HG02973 (cell line): ENCODE measurements around the gene HDAC10.

Experiments used
- ATAC-seq: cut with Tn5 transposase; IDR thresholded peaks from one replicate; pipeline ENCODE4 v1.9.1; 2021; ENCODE audit warnings: moderate library complexity; ENCODE audit not compliant: unreplicated experiment

HDAC10 gene

GRCh38 chr22:50270666-50271394, 19.8 kb upstream of the HDAC10 start:
- no peak for ATAC-seq

- ATAC-seq = no peak
These were observed 19.1 kb upstream of the HDAC10 start, which contains the start of gene MAPK11 for GRCh38 chr22:50269970-50270665. TSS of gene MAPK11 (minus strand) at chr22:50270380. CDS start at chr22:50270292, 88 bp downstream.

DNA sequence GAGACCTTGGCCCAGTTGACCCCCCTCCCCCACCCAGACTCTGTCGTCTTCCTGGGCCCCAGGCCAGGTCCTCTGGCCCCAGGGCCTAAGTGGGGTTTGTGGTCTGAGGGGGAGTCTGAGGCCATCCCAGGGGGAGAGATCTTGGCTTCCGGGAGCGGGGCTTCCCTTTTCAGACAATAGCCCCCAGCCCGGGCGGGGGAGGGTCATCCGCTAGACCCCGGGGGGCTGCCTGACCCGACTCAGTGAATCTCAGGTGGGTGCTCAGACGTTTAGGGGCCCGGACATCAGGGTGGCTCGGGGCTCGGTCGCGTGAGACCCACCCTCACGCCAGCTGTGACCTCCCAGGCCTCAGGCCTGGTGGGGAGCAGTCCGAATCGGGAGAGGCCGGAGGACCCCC, 18.5 kb upstream of the HDAC10 start:
- ATAC-seq = no peak

DNA sequence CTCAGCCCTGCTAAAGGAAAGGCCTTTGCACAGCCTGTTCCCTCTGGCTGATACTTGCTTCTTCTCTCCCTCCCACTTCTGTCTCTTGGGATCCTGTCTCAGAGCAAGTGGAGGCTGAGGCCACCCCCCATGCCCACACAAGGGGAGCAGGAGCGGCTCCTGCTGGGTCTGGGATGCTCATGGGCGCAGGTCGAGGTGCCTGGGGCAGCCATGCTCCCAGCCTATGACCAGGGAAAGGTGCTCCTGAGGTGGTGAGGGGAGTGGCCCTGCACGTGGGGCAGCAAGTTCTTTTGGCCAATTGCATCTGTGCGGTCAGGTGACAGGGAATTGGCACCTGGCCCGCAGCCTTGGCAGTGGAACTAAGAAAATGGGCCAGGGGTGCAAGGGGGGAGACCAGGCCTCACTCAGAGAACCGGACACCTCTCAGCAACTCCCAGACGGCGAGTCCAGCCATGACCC, 17.6 kb upstream of the HDAC10 start:
- ATAC-seq = no peak

GRCh38 chr22:50267591-50268390, 16.7 kb upstream of the HDAC10 start:
- ATAC-seq = no peak

DNA sequence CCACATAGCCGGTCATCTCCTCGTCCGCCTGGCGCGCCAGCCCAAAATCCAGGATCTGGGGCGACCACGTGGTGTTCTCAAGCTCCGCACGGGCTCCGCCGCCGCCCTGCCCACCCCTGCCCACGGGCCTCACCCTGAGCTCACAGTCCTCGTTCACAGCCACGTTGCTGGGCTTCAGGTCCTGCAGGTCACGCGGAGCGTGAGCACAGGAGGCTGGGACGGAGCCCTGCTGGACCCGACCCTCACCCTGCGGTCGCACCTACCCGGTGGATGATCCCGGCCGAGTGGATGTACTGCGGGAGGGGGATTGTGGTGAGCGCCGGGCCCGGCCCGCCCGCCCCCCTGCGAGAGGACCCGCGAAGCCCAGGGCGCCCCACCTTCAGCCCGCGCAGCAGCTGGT, 15.9 kb upstream of the HDAC10 start:
- ATAC-seq = no peak

GRCh38 chr22:50264946-50265669, 14.0 kb upstream of the HDAC10 start:
- ATAC-seq = no peak

DNA sequence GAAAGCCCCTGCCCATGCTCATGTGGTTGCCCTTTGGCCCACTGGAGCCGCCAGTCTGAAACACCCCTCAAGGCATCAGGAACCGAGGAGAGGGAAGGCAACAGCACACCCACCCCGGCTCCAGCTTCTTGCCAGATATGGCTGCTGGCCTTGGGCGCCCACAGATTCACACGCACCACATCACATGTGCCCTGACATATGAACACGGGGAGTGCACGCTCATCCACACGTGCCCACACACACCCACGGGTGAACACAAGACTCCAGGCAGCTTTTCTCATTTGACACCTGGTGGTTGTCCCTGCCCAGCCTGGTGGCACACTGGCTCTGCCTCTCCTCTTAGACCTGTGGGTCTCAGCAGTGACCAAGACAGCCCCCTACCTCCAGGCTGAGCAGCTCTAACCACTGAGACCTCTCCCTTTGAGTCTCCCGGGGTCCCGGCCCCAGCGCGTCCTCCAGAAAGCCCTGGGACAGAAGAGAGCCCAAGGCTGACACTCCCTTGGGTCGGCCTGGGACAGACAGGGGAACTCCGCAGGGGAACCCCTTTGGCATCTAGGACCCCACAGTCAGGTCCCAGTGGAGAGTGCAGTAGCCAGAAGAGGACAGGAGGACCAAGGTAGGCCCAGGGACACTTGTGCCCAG, 13.2 kb upstream of the HDAC10 start:
- no peak for ATAC-seq

DNA sequence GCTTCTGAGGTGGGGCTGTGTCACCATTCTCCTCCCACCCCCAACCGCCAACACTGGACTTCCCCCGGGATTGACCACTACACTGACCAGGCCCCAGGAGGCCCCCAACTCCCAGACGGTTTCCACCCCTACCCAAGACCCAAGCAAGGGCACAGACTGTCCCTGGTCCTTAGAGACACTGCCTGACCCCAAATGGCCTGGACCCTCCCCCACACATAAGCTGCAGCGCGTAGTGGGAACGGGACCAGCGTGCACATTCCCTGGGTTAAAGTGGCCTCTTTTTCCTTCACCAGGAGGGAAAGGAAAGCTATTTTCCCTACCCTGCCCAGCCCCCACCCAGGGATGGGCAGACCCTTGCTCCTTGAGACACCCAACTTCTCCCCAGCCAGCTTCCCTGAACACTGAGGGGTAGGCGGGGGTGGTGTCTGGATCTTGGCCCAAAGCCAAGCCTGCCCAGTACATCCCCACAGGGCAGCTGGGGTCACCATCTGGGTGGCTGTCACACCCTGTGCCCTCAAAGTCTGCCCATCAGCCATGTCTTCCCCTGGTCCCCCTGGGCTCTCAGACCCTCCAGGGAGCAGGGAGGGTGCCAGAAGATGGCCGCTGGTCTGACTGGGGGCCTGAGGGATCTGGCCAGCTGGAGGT, 12.0 kb upstream of the HDAC10 start:
- ATAC-seq = no peak

- no peak for ATAC-seq
These were observed 11.4 kb upstream of the HDAC10 start for GRCh38 chr22:50262460-50262911.

- ATAC-seq = no peak
These were observed 10.8 kb upstream of the HDAC10 start, which contains the start of gene MAPK12 for GRCh38 chr22:50261615-50262459. TSS of gene MAPK12 (minus strand) at chr22:50261683. CDS start at chr22:50261509, 174 bp downstream.

GRCh38 chr22:50260801-50261614, 9.9 kb upstream of the HDAC10 start:
- no peak for ATAC-seq

GRCh38 chr22:50260434-50260800, 9.4 kb upstream of the HDAC10 start:
- no peak for ATAC-seq

DNA sequence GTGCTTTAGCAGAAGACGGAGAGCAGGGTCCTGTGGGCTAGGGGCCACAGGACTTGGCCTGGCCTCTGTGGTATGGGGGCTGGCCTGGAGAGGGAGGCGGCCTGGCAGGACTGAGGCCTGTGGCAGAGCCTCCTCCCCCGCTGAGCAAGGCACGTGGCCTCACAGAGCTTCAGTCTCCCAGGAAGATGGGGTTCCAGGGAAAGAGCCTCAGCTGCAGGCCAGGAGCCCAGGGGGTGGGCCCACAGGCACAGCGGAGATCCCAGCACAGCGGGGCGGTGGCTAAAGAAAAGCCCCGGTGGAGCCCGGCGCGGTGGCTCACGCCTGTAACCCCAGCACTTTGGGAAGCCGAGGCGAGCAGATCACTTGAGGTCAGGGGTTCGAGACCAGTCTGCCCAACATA, 8.2 kb upstream of the HDAC10 start:
- no peak for ATAC-seq

DNA sequence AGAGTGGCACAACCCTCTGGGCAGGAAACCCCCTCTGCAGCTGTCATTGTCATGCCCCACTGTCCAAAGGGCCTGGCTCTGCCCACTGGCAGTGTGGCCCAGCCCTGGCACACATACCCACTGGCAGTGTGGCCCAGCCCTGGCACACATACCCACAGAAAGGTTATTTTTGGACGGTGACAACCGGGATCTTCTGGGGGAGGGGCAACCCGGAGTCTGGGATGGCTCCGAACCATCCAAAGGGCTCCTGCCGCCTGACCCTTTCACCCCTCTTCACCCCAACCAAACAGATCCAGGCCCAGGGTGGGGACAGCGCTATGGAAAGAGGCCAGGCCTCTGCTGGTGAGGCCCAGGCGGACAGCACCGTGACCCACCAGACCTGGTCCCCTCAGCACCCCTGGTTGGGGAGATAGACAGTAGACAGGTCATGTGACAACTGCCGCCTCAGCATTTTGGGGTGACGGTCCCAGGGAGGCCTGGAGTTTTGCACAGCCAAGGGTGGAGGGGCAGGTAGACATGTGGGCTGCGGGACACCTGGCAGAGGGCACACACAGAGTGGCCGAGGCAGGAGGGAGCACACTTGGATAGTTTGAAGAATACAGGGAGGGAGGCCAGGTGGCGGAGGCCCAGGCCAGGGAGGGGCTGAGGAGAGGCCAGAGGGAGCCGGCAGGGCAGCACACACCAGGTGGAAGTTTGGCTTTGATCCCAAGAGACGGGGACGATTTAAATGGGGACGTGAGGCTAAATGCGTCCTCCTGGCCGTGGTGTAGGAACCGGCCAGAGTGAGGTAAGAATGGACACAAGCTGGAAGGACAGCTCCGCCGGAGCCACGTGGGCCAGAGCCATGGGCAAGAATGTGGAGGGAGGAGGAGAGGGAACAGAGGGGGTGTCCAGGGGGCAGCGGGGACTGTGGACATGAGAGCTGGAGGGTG, 7.6 kb upstream of the HDAC10 start:
- ATAC-seq = no peak

GRCh38 chr22:50257451-50258360, 6.6 kb upstream of the HDAC10 start:
- ATAC-seq = no peak
